HEK293 (cell line): ENCODE data around the gene MLIP.

Source experiments
- CTCF ChIA-PET: fragments of 350-600 bp; formaldehyde crosslinking; extraction: SDS; loops from one replicate; lab custom pipeline; 2021; ENCODE audit warnings: antibody characterized with exemption; lab: Yijun Ruan, JAX
- POLR2A ChIA-PET: fragments of 300-600 bp; formaldehyde crosslinking; extraction: SDS; loops from one replicate; lab custom pipeline; 2020; ENCODE audit warnings: antibody characterized with exemption, inconsistent platforms; lab: Yijun Ruan, JAX
- H3K27ac ChIP-seq: fragments of 200-500 bp; sonication (Bioruptor generic); 2 replicates; pipeline ENCODE4 v1.5.1; 2014; ENCODE audit warnings: low read depth, low read length, control low read depth, inconsistent platforms; ENCODE audit errors: extremely low read depth
- H3K36me3 ChIP-seq, 2 experiments: fragments of 200-500 bp in 1 of 2; sonication (Bioruptor generic) in 1 of 2; 1 replicate in 1 of 2; 2 replicates in 1 of 2; pipeline ENCODE4 v1.5.1; 2014 to 2017; ENCODE audit warnings: inconsistent platforms in 2 of 2, low read length in 2 of 2; ENCODE audit not compliant: control insufficient read depth in 2 of 2, insufficient read depth in 1 of 2
- H3K4me1 ChIP-seq: fragments of 200-500 bp; sonication (Bioruptor generic); 2 replicates; pipeline ENCODE4 v1.5.1; 2014; ENCODE audit warnings: mild to moderate bottlenecking, low read length, inconsistent platforms; ENCODE audit not compliant: control insufficient read depth, insufficient read depth
- H3K4me3 ChIP-seq: 2 replicates; pipeline ENCODE4 v1.5.1; 2011; ENCODE audit warnings: low read depth, mild to moderate bottlenecking, control low read depth, low read length, moderate library complexity
- H3K9me3 ChIP-seq: fragments of 200-500 bp; sonication (Bioruptor generic); 2 replicates; pipeline ENCODE4 v1.5.1; 2014; ENCODE audit warnings: low read depth, low read length, inconsistent platforms; ENCODE audit not compliant: control insufficient read depth, insufficient read depth
- EGR2 ChIP-seq: fragments of 450-650 bp; formaldehyde crosslinking; IDR thresholded peaks from 2 replicates; pipeline ENCODE4 v1.5.1; 2016; ENCODE audit warnings: low read depth, missing biosample characterization, missing genetic modification characterization
- IKZF3 ChIP-seq: fragments of 450-650 bp; IDR thresholded peaks from 2 replicates; pipeline ENCODE4 v1.5.0; 2018; ENCODE audit warnings: missing biosample characterization, mild to moderate bottlenecking, missing genetic modification characterization, moderate library complexity
- KLF8 ChIP-seq: fragments of 450-650 bp; formaldehyde crosslinking; IDR thresholded peaks from 2 replicates; pipeline ENCODE4 v1.5.1; 2016; ENCODE audit warnings: missing biosample characterization, missing genetic modification characterization
- OSR2 ChIP-seq: fragments of 450-650 bp; formaldehyde crosslinking; IDR thresholded peaks from 2 replicates; pipeline ENCODE4 v1.5.1; 2016; ENCODE audit warnings: missing biosample characterization, missing genetic modification characterization
- PRDM4 ChIP-seq: fragments of 450-650 bp; formaldehyde crosslinking; IDR thresholded peaks from 2 replicates; pipeline ENCODE4 v1.5.1; 2017; ENCODE audit warnings: missing biosample characterization, missing genetic modification characterization
- PRDM6 ChIP-seq: fragments of 450-650 bp; formaldehyde crosslinking; IDR thresholded peaks from 2 replicates; pipeline ENCODE4 v1.5.1; 2017; ENCODE audit warnings: missing biosample characterization, missing genetic modification characterization
- SETDB1 ChIP-seq: IDR thresholded peaks from one replicate; pipeline ENCODE4 v1.6.1; 2017; ENCODE audit warnings: mild to moderate bottlenecking, low read length, moderate library complexity, mixed read lengths; ENCODE audit not compliant: insufficient read length
- YY1 ChIP-seq: fragments of 450-650 bp; formaldehyde crosslinking; IDR thresholded peaks from 2 replicates; pipeline ENCODE4 v1.5.1; 2018; ENCODE audit warnings: missing biosample characterization, missing genetic modification characterization
- ZBTB17 ChIP-seq: fragments of 450-650 bp; formaldehyde crosslinking; IDR thresholded peaks from 2 replicates; pipeline ENCODE4 v1.5.1; 2016; ENCODE audit warnings: missing biosample characterization, missing genetic modification characterization
- ZEB2 ChIP-seq: fragments of 450-650 bp; formaldehyde crosslinking; IDR thresholded peaks from 2 replicates; pipeline ENCODE4 v1.5.1; 2016; ENCODE audit warnings: missing biosample characterization, missing genetic modification characterization
- ZNF184 ChIP-seq: fragments of 450-650 bp; IDR thresholded peaks from 2 replicates; pipeline ENCODE4 v1.5.1; 2018; ENCODE audit warnings: missing biosample characterization, mild to moderate bottlenecking, missing genetic modification characterization
- ZNF19 ChIP-seq: fragments of 450-650 bp; formaldehyde crosslinking; IDR thresholded peaks from 2 replicates; pipeline ENCODE4; 2016; ENCODE audit warnings: missing biosample characterization, missing genetic modification characterization, low read depth
- ZNF211 ChIP-seq: fragments of 450-650 bp; formaldehyde crosslinking; IDR thresholded peaks from 2 replicates; pipeline ENCODE4 v1.5.1; 2016; ENCODE audit warnings: low read depth, missing biosample characterization, missing genetic modification characterization
- ZNF24 ChIP-seq: fragments of 450-650 bp; formaldehyde crosslinking; IDR thresholded peaks from 2 replicates; pipeline ENCODE4 v1.5.1; 2016; ENCODE audit warnings: missing biosample characterization, missing genetic modification characterization
- ZNF292 ChIP-seq: fragments of 450-650 bp; formaldehyde crosslinking; IDR thresholded peaks from 2 replicates; pipeline ENCODE4 v1.5.1; 2016; ENCODE audit warnings: low read depth, missing biosample characterization, missing genetic modification characterization, borderline replicate concordance
- ZNF510 ChIP-seq: fragments of 450-650 bp; formaldehyde crosslinking; IDR thresholded peaks from 2 replicates; pipeline ENCODE4 v1.5.1; 2018; ENCODE audit warnings: mild to moderate bottlenecking, missing genetic modification characterization, missing biosample characterization; ENCODE audit not compliant: insufficient replicate concordance
- ZNF548 ChIP-seq: fragments of 450-650 bp; formaldehyde crosslinking; IDR thresholded peaks from 2 replicates; pipeline ENCODE4 v1.5.1; 2016; ENCODE audit warnings: missing biosample characterization, missing genetic modification characterization
- ZNF580 ChIP-seq: fragments of 450-650 bp; formaldehyde crosslinking; IDR thresholded peaks from 2 replicates; pipeline ENCODE4 v1.5.1; 2016; ENCODE audit warnings: missing biosample characterization, missing genetic modification characterization
- ZNF654 ChIP-seq: fragments of 450-650 bp; formaldehyde crosslinking; IDR thresholded peaks from 2 replicates; pipeline ENCODE4 v1.5.1; 2016; ENCODE audit warnings: low read depth, missing biosample characterization, missing genetic modification characterization
- ZNF843 ChIP-seq: fragments of 450-650 bp; formaldehyde crosslinking; IDR thresholded peaks from 2 replicates; pipeline ENCODE4 v1.5.1; 2016; ENCODE audit warnings: missing biosample characterization, missing genetic modification characterization

The MLIP gene

DNA sequence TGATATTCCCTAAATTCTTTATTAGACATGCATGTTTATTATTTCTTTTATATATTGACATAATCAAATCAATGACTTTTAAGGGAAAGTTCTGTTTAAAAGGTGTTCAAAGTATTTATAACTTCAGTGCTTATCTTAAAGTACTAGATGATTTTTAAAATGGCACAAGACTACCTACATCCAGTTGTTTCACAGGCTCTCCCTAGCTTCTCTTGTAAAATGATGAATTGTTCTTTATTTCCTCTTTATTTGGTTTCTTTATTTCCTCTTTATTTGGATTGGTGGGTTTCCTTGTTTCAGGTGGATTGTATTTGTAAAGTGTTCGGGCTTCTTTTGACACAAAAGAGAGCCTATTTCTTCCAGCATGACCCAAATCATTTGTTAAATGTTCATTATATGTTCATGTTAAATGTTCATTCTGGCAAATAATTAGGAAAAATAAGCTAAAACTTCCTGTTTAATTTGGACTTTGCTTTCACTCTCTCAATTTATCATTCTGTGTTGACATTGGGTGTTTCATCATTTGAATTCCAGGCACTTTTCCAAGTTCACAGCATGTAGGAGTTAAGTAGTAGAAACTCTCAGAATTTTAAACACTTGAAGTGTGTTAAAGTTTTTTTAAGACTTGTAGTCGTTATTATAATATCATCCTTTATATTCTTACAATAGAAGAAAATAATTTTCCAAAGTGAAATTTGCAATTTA lies 24.6 kb downstream of the MLIP start:
- H3K9me3 ChIP-seq = no peaks in the 10 kb centered on the region
- H3K4me1 ChIP-seq = peaks cover 10% of the 10 kb centered on the region; the same call in 1 of the 2 replicates
- no peaks in the 10 kb centered on the region for H3K36me3 ChIP-seq
- no peak overlapping the region for H3K27ac ChIP-seq
- TF ChIP-seq ZNF292 (tag by site-specific recombination) = no peak
- TF ChIP-seq PRDM4 (tag by site-specific recombination) = peak; percentile 88
- 0 out of 2 replicates have a peak, but pooled peaks have one; percentile 27 for TF ChIP-seq ZNF843 (tag by site-specific recombination)
- no peak for TF ChIP-seq ZNF510 (tag by site-specific recombination)
- TF ChIP-seq ZNF654 (tag by site-specific recombination) = no peak
- no peak for TF ChIP-seq ZNF24 (tag by site-specific recombination)
- TF ChIP-seq ZNF184 = no peak
- 0 out of 2 replicates have a peak, but pooled peaks have one; percentile 39 for TF ChIP-seq ZEB2 (tag by site-specific recombination)
- no peak for TF ChIP-seq ZNF548 (tag by site-specific recombination)
- TF ChIP-seq IKZF3 = peak; percentile 15; the same call in 1 of the 2 replicates
- peak; percentile 90 for TF ChIP-seq PRDM6 (tag by site-specific recombination)
- 0 out of 2 replicates have a peak, but pooled peaks have one; percentile 10 for TF ChIP-seq OSR2
- TF ChIP-seq EGR2 (tag by site-specific recombination) = no peak
- TF ChIP-seq SETDB1 = no peak
- TF ChIP-seq ZBTB17 (tag by site-specific recombination) = 0 out of 2 replicates have a peak, but pooled peaks have one; percentile 14
- no peak for TF ChIP-seq KLF8
- TF ChIP-seq ZNF19 = no peak
- ChIA-PET CTCF (interaction anchor here (0.6 to 1.1 kb wide), 3 partner anchors 9 to 149 kb away, joined by 3 read pairs; no protein-coding TSS in a partner anchor), POLR2A (no interaction called here)
- H3K4me3 ChIP-seq = no peak overlapping the region

DNA sequence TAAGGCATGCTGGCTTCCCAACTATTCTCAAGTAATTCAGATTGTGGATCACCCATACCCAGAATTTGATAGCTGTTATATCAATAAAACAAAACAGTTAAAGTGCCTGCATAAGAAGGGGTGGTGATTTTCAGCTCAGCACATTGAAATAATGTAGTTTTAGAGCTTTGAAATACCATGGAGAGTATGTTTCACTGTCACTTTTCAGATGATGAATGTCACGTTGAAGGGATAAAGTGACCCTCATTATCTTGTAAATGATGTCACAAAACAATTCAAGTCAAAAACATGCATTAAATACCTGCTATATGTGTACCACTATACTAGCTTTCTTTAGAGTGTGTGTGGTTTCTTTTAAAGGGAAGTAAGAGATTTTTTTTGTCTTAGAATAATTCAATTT lies 27.6 kb downstream of the MLIP start:
- H3K4me1 ChIP-seq = peaks cover 10% of the 10 kb centered on the region; the same call in 1 of the 2 replicates
- no peak overlapping the region for H3K4me3 ChIP-seq
- TF ChIP-seq ZNF580 (tag by site-specific recombination) = no peak
- no peak for TF ChIP-seq YY1 (tag by site-specific recombination)
- TF ChIP-seq PRDM6 (tag by site-specific recombination) = peak; percentile 49
- no peak for TF ChIP-seq ZNF211
- TF ChIP-seq, all 188 proteins: peak for 1
- CTCF ChIA-PET = interaction anchor here (0.6 kb wide), 1 partner anchor 163 kb away, joined by 3 read pairs; no protein-coding TSS in a partner anchor
- H3K27ac ChIP-seq = no peak overlapping the region
- no peaks in the 10 kb centered on the region for H3K9me3 ChIP-seq
- H3K36me3 ChIP-seq = no peaks in the 10 kb centered on the region
- POLR2A ChIA-PET = no interaction called here
